Panc1 (cell line): ENCODE measurements around the gene CFAP45.

ENCODE experiments used
- CTCF ChIP-seq: fragments of 450-650 bp; IDR thresholded peaks from 2 replicates; pipeline ENCODE4 v1.5.1; 2017; ENCODE audit warnings: mild to moderate bottlenecking
- POLR2AphosphoS5 ChIP-seq: IDR thresholded peaks from 2 replicates; pipeline ENCODE4 v1.6.1; 2012; ENCODE audit warnings: mild to moderate bottlenecking, low read depth, low read length, moderate library complexity
- REST ChIP-seq, 2 experiments: IDR thresholded peaks; 2 replicates each; pipeline ENCODE4 v1.6.1; 2011 to 2012; ENCODE audit warnings: low read depth in 2 of 2, control low read depth in 1 of 2, low read length in 1 of 2, mild to moderate bottlenecking in 1 of 2, moderate library complexity in 1 of 2; ENCODE audit not compliant: insufficient read depth in 1 of 2
- SIN3A ChIP-seq: IDR thresholded peaks from 2 replicates; pipeline ENCODE4 v1.6.1; 2012; ENCODE audit warnings: low read depth, mild to moderate bottlenecking, low read length, moderate library complexity, borderline replicate concordance; ENCODE audit not compliant: insufficient read depth
- TCF7L2 ChIP-seq: IDR thresholded peaks from 2 replicates; pipeline ENCODE4 v1.6.1; 2011; ENCODE audit warnings: mild to moderate bottlenecking, low read depth, low read length, inconsistent platforms

GRCh38 chr1:159898527-159898926 is 1.4 kb downstream of the CFAP45 start:
- TF ChIP-seq POLR2AphosphoS5 (no peak), CTCF (no peak), REST (IDR thresholded peaks at IDR 0.05; ENCODE audit: insufficient read depth in 1 of 2, low read depth in 2 of 2, low read length in 1 of 2) (no peak), SIN3A (no peak), TCF7L2 (no peak)
